Natural killer cell treated with Interleukin-12 subunit alpha and Interleukin-12 subunit beta and Interleukin-15 and Interleukin-18, amount 100 ng/mL, for 72 hours (primary cell): Measurements from ENCODE around the gene ABCC8. TPM values are rescaled to one million over a fixed set of nuclear protein-coding genes. Genes with fewer than 3 reads are reported as not detected.
"Not testable (repeated sequence)": the region's sequence is repeated elsewhere in the genome, so short reads cannot be mapped to it uniquely, and the experiment has no call there.

Source experiments
- ATAC-seq, 2 donors: fragments of 150-1000 bp; cut with Tn5 transposase in 1 of 2; sonication (Bioruptor Pico), chemical (Tn5 transposase) in 1 of 2; 2 replicates each; pipeline ENCODE4 v1.10.0; 2021
- DNase-seq: peaks from one replicate; pipeline ENCODE4 v3.0.0; 2022; ENCODE audit warnings: low spot score
- H3K27ac Mint-ChIP-seq, 2 donors: 1 replicate in 1 of 2; 2 replicates in 1 of 2; pipeline ENCODE4 v1.8.0; 2022; ENCODE audit warnings: mixed read lengths in 2 of 2, mild to moderate bottlenecking in 1 of 2, moderate library complexity in 1 of 2
- H3K27me3 Mint-ChIP-seq, 2 donors: 1 replicate in 1 of 2; 2 replicates in 1 of 2; pipeline ENCODE4 v1.8.0; 2022; ENCODE audit warnings: mixed read lengths in 2 of 2
- H3K36me3 Mint-ChIP-seq: one replicate; pipeline ENCODE4 v1.8.0; 2022; ENCODE audit warnings: mixed read lengths
- H3K4me1 Mint-ChIP-seq, 2 donors: 1 replicate in 1 of 2; 2 replicates in 1 of 2; pipeline ENCODE4 v1.8.0; 2022; ENCODE audit warnings: low read depth in 2 of 2, mixed read lengths in 2 of 2, mild to moderate bottlenecking in 1 of 2
- H3K4me3 Mint-ChIP-seq: one replicate; pipeline ENCODE4 v1.8.0; 2022; ENCODE audit warnings: mixed read lengths
- H3K9me3 Mint-ChIP-seq: 2 replicates; pipeline ENCODE4 v1.8.0; 2022; ENCODE audit warnings: mixed read lengths
- total RNA-seq, 2 donors: library from RNA; stranded (reverse); gene quantifications; one replicate each; pipeline ENCODE4 v1.2.3, GENCODE V29; 2022

The ABCC8 gene
- total RNA-seq, 2 donors from 2014 or later = not detected

- Mint-ChIP-seq H3K27ac (no peak overlapping the region), H3K27me3 (peaks cover 6 to 16% of the 10 kb centered on the region in 2 donors), H3K4me3 (no peak overlapping the region), H3K36me3 (no peaks in the 10 kb centered on the region), H3K9me3 (no peaks in the 10 kb centered on the region), H3K4me1 (no peaks in the 10 kb centered on the region)
- ATAC-seq (no peak), DNase-seq (no peak)
These were observed 31.3 kb downstream of the ABCC8 start for GRCh38 chr11:17445240-17445795.

GRCh38 chr11:17443926-17444690, 32.5 kb downstream of the ABCC8 start:
- Mint-ChIP-seq H3K27me3 (peaks cover 8% of the 10 kb centered on the region in 2 donors), H3K27ac (no peak overlapping the region), H3K4me1 (peaks cover 0 to 4% of the 10 kb centered on the region in 2 donors), H3K36me3 (no peaks in the 10 kb centered on the region), H3K9me3 (no peaks in the 10 kb centered on the region), H3K4me3 (no peak overlapping the region)
- ATAC-seq (no peak), DNase-seq (no peak)

- no peak overlapping the region for H3K4me3 Mint-ChIP-seq
- no peaks in the 10 kb centered on the region for H3K9me3 Mint-ChIP-seq
- peaks cover 8 to 9% of the 10 kb centered on the region in 2 donors for H3K27me3 Mint-ChIP-seq
- DNase-seq = no peak
- no peaks in the 10 kb centered on the region for H3K36me3 Mint-ChIP-seq
- H3K27ac Mint-ChIP-seq = no peak overlapping the region
- ATAC-seq = no peak
- H3K4me1 Mint-ChIP-seq = peaks cover 0 to 4% of the 10 kb centered on the region in 2 donors
These were observed 33.2 kb downstream of the ABCC8 start for GRCh38 chr11:17443423-17443822.

- DNase-seq = no peak
- Mint-ChIP-seq H3K4me1 (peaks cover 0 to 4% of the 10 kb centered on the region in 2 donors), H3K36me3 (no peaks in the 10 kb centered on the region), H3K27ac (no peak overlapping the region), H3K4me3 (no peak overlapping the region), H3K27me3 (peaks cover 8 to 9% of the 10 kb centered on the region in 2 donors), H3K9me3 (no peaks in the 10 kb centered on the region)
- ATAC-seq = no peak
These were observed 33.6 kb downstream of the ABCC8 start for GRCh38 chr11:17443000-17443399.

GRCh38 chr11:17439316-17439782, 37.3 kb downstream of the ABCC8 start:
- Mint-ChIP-seq H3K4me3 (no peak overlapping the region), H3K27ac (no peak overlapping the region)

DNA sequence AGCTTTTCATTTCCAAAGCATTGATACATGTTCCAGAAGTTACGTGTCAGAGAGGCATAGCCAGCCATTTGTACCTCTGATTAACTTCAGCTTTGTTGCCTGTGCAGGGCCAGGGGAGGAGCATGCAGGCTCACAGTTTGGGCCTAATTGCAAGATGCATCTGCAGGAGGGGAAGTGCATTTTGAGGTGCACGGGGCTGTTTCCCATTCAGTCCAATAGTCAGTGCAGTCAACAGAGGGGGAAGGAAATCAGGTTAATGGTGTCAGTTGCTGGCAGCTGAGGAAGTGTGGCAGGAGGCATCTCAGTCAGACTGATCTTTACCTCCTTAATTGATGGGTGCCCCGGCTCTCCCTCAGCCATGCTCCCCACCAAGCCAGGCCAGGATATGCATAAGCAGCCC, 39.3 kb downstream of the ABCC8 start:
- DNase-seq (no peak), ATAC-seq (no peak)
- H3K4me1 Mint-ChIP-seq = peaks cover 0 to 4% of the 10 kb centered on the region in 2 donors
- no peak overlapping the region for H3K4me3 Mint-ChIP-seq
- no peaks in the 10 kb centered on the region for H3K9me3 Mint-ChIP-seq
- peaks cover 8 to 11% of the 10 kb centered on the region in 2 donors for H3K27me3 Mint-ChIP-seq
- no peaks in the 10 kb centered on the region for H3K36me3 Mint-ChIP-seq
- H3K27ac Mint-ChIP-seq = no peak overlapping the region

More at GRCh38 chr11:17439316-17439782, 37.3 kb downstream of the ABCC8 start:
- ATAC-seq (peak in 1 of 2 donors; percentile 21), DNase-seq (no peak)
- Mint-ChIP-seq H3K27me3 (peaks cover 8 to 11% of the 10 kb centered on the region in 2 donors), H3K9me3 (no peaks in the 10 kb centered on the region), H3K4me1 (peaks cover 0 to 4% of the 10 kb centered on the region in 2 donors), H3K36me3 (no peaks in the 10 kb centered on the region)

GRCh38 chr11:17434108-17434507, 42.5 kb downstream of the ABCC8 start:
- ATAC-seq = no peak
- no peaks in the 10 kb centered on the region for H3K9me3 Mint-ChIP-seq
- DNase-seq = no peak
- H3K4me1 Mint-ChIP-seq = no peaks in the 10 kb centered on the region
- no peak overlapping the region for H3K4me3 Mint-ChIP-seq
- H3K36me3 Mint-ChIP-seq = no peaks in the 10 kb centered on the region
- no peak overlapping the region for H3K27ac Mint-ChIP-seq
- peaks cover 0 to 3% of the 10 kb centered on the region in 2 donors for H3K27me3 Mint-ChIP-seq

DNA sequence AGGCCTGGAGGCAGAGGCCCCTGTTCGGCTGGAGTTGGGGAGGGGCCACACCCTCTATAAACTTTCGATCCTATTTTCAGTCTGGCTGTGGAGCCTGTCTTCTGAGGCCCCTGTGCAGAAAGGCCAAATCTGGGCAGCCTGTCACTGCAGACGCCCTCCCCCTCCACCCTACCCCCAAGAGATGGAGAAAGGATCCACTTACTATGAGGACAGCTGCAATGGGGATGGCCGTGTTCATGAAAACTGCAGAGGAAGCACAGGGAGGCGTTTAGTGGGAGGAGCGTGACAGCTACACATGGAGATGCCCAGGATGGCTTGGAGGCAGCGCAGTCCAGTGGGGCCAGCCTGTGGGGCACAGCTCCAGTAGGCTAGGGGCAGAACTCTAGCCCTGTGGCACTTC, 44.6 kb downstream of the ABCC8 start:
- DNase-seq (no peak), ATAC-seq (no peak)
- H3K4me1 Mint-ChIP-seq = no peaks in the 10 kb centered on the region
- H3K36me3 Mint-ChIP-seq = no peaks in the 10 kb centered on the region
- H3K27ac Mint-ChIP-seq = no peak overlapping the region
- H3K27me3 Mint-ChIP-seq = peaks cover 8% of the 10 kb centered on the region in 2 donors
- H3K9me3 Mint-ChIP-seq = no peaks in the 10 kb centered on the region
- no peak overlapping the region for H3K4me3 Mint-ChIP-seq

- no peak for DNase-seq
- Mint-ChIP-seq H3K4me3 (no peak overlapping the region), H3K27ac (no peak overlapping the region), H3K4me1 (no peaks in the 10 kb centered on the region), H3K9me3 (no peaks in the 10 kb centered on the region), H3K27me3 (peaks cover 8% of the 10 kb centered on the region in 2 donors), H3K36me3 (no peaks in the 10 kb centered on the region)
- no peak for ATAC-seq
These were observed 45.5 kb downstream of the ABCC8 start for GRCh38 chr11:17431139-17431538.

- ATAC-seq = no peak
- H3K9me3 Mint-ChIP-seq = no peaks in the 10 kb centered on the region
- H3K36me3 Mint-ChIP-seq = no peaks in the 10 kb centered on the region
- no peaks in the 10 kb centered on the region for H3K4me1 Mint-ChIP-seq
- DNase-seq = no peak
- peaks cover 8% of the 10 kb centered on the region in 2 donors for H3K27me3 Mint-ChIP-seq
- H3K27ac Mint-ChIP-seq = no peak overlapping the region
- H3K4me3 Mint-ChIP-seq = no peak overlapping the region
These were observed 46.0 kb downstream of the ABCC8 start for GRCh38 chr11:17430616-17431015.

DNA sequence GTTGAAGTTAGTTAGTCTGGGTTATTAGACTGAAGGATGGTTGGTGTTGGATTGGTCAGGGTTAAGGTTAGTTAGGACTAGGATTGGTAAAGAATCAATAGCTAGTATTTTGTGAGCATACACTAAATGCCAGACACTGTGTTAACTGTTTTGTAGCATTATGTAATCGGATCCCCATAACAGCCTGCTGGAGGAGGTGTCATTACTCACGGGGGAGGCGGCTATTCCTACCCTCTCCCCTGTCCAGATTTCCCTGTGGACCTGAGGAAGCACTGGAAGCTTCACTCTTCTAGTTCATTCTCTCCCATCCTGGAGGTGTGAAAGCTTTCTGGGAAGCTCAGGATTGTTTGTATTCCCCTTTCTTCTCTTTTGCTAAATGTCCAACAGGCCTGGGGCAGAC, 47.7 kb downstream of the ABCC8 start:
- H3K36me3 Mint-ChIP-seq = no peaks in the 10 kb centered on the region

GRCh38 chr11:17428261-17428660, 48.4 kb downstream of the ABCC8 start:
- ATAC-seq (peak in 1 of 2 donors; percentile 22), DNase-seq (no peak)
- H3K27ac Mint-ChIP-seq = no peak overlapping the region
- no peaks in the 10 kb centered on the region for H3K4me1 Mint-ChIP-seq
- no peaks in the 10 kb centered on the region for H3K36me3 Mint-ChIP-seq
- peaks cover 6 to 8% of the 10 kb centered on the region in 2 donors for H3K27me3 Mint-ChIP-seq
- H3K4me3 Mint-ChIP-seq = no peak overlapping the region
- no peaks in the 10 kb centered on the region for H3K9me3 Mint-ChIP-seq

More for the DNA sequence above, 47.7 kb downstream of the ABCC8 start:
- DNase-seq (no peak), ATAC-seq (no peak)
- Mint-ChIP-seq H3K4me1 (no peaks in the 10 kb centered on the region), H3K4me3 (no peak overlapping the region), H3K27me3 (peaks cover 6 to 8% of the 10 kb centered on the region in 2 donors), H3K9me3 (no peaks in the 10 kb centered on the region), H3K27ac (no peak overlapping the region)

- H3K4me3 Mint-ChIP-seq, H3K9me3 Mint-ChIP-seq, H3K27ac Mint-ChIP-seq, ATAC-seq, DNase-seq, H3K36me3 Mint-ChIP-seq, H3K4me1 Mint-ChIP-seq: not testable (repeated sequence)
- H3K27me3 Mint-ChIP-seq = peaks cover 18 to 22% of the 10 kb centered on the region in 2 donors
These were observed 50.4 kb downstream of the ABCC8 start for GRCh38 chr11:17426233-17426632.

- ATAC-seq (no peak), DNase-seq (no peak)
- H3K27me3 Mint-ChIP-seq = peaks cover 30 to 40% of the 10 kb centered on the region in 2 donors
- H3K27ac Mint-ChIP-seq = no peak overlapping the region
- no peak overlapping the region for H3K4me3 Mint-ChIP-seq
- no peaks in the 10 kb centered on the region for H3K4me1 Mint-ChIP-seq
- H3K36me3 Mint-ChIP-seq = no peaks in the 10 kb centered on the region
- H3K9me3 Mint-ChIP-seq = no peaks in the 10 kb centered on the region
These were observed 52.9 kb downstream of the ABCC8 start for GRCh38 chr11:17423533-17424310.
